Activated gamma-delta T cell (primary cell): ENCODE measurements around the gene ARHGAP20.

Experiments used
- DNase-seq: peaks from one replicate; lab custom pipeline; 2025; lab: John Stamatoyannopoulos, UW

Gene ARHGAP20

GRCh38 chr11:110614031-110614430 lies 98.2 kb downstream of the ARHGAP20 start:
- no peak for DNase-seq

GRCh38 chr11:110613197-110613918 lies 98.9 kb downstream of the ARHGAP20 start:
- DNase-seq: no peak

- DNase-seq: no peak
Measured at GRCh38 chr11:110606415-110606814, 105.8 kb downstream of the ARHGAP20 start.

- no peak for DNase-seq
Measured at GRCh38 chr11:110601936-110602335, 110.3 kb downstream of the ARHGAP20 start.

- no peak for DNase-seq
Measured at GRCh38 chr11:110600322-110600721, 111.9 kb downstream of the ARHGAP20 start.

- DNase-seq: no peak
Measured at GRCh38 chr11:110599207-110599606, 113.0 kb downstream of the ARHGAP20 start.

GRCh38 chr11:110598725-110599124 lies 113.5 kb downstream of the ARHGAP20 start:
- DNase-seq: no peak

GRCh38 chr11:110587972-110588371 lies 124.3 kb downstream of the ARHGAP20 start:
- DNase-seq: no peak

GRCh38 chr11:110587129-110587528 lies 125.1 kb downstream of the ARHGAP20 start:
- no peak for DNase-seq

- DNase-seq: no peak
Measured at GRCh38 chr11:110584150-110584549, 128.1 kb downstream of the ARHGAP20 start.

- no peak for DNase-seq
Measured at GRCh38 chr11:110582728-110583432, 129.4 kb downstream of the ARHGAP20 start.

- DNase-seq: no peak
Measured at GRCh38 chr11:110580571-110580970, 131.7 kb downstream of the ARHGAP20 start.

GRCh38 chr11:110573411-110573810 lies 138.8 kb downstream of the ARHGAP20 start:
- no peak for DNase-seq

GRCh38 chr11:110571081-110571720 lies 141.0 kb downstream of the ARHGAP20 start:
- DNase-seq: no peak

GRCh38 chr11:110566577-110566976 lies 145.7 kb downstream of the ARHGAP20 start:
- no peak for DNase-seq

GRCh38 chr11:110565357-110566336 lies 146.6 kb downstream of the ARHGAP20 start:
- no peak for DNase-seq

- no peak for DNase-seq
Measured at GRCh38 chr11:110564676-110565356, 147.4 kb downstream of the ARHGAP20 start.

GRCh38 chr11:110544779-110545178 lies 167.5 kb downstream of the ARHGAP20 start:
- no peak for DNase-seq

GRCh38 chr11:110538154-110538553 lies 174.1 kb downstream of the ARHGAP20 start:
- no peak for DNase-seq

GRCh38 chr11:110530900-110531741 lies 181.1 kb downstream of the ARHGAP20 start:
- DNase-seq: no peak
